Ovary (tissue), 9 donors: ENCODE results near the gene TRMU. TPM values are rescaled to one million over a fixed set of nuclear protein-coding genes. Genes with fewer than 3 reads are reported as not detected.

Experiments used
- DNase-seq, 5 donors: peaks; one replicate each; pipeline ENCODE4 v3.0.0-alpha.2; 2019 to 2020
- H3K27ac ChIP-seq, 2 donors: fragments of 200-600 bp; one replicate each; pipeline versions ENCODE4 v1.5.1 to v1.8.0; 2019 to 2022
- H3K27me3 ChIP-seq: fragments of 200-600 bp; one replicate; pipeline ENCODE4 v1.8.0; 2022
- H3K36me3 ChIP-seq: fragments of 200-600 bp; sonication (generic); one replicate; pipeline ENCODE4 v1.5.1; 2019
- H3K4me1 ChIP-seq: one replicate; pipeline ENCODE4 v1.8.1; 2013; ENCODE audit warnings: mild to moderate bottlenecking, moderate library complexity; ENCODE audit not compliant: insufficient read depth
- H3K4me3 ChIP-seq: fragments of 200-600 bp; sonication (generic); one replicate; pipeline ENCODE4 v1.5.1; 2017
- H3K9me3 ChIP-seq, 2 donors: fragments of 200-600 bp in 1 of 2; sonication (generic) in 1 of 2; one replicate each; pipeline versions ENCODE4 v1.5.1 to v1.8.1; 2013 to 2019; ENCODE audit warnings: mild to moderate bottlenecking in 1 of 2, moderate library complexity in 1 of 2
- CTCF ChIP-seq, 3 donors: fragments of 450-650 bp in 2 of 3; fragments of 200-600 bp in 1 of 3; IDR thresholded peaks; one replicate each; pipeline versions ENCODE4 v1.5.1 to v1.8.0; 2016 to 2022; ENCODE audit warnings: antibody characterized with exemption in 3 of 3, mild to moderate bottlenecking in 1 of 3
- EP300 ChIP-seq: sonication (generic); formaldehyde crosslinking; IDR thresholded peaks from one replicate; pipeline ENCODE4 v1.6.1; 2017; ENCODE audit warnings: antibody characterized with exemption
- POLR2A ChIP-seq: fragments of 450-650 bp; IDR thresholded peaks from one replicate; pipeline ENCODE4 v1.6.1; 2017; ENCODE audit warnings: antibody characterized with exemption, mild to moderate bottlenecking, moderate library complexity
- WGBS, 3 donors: extraction: QIAGEN DNeasy Blood & Tissue Kit in 1 of 3; methylation state at CpG; one replicate each; pipeline versions ENCODE4 v1.1.5 to v1.1.7; 2013 to 2017; 5-methylcytosine and 5-hydroxymethylcytosine counted together
- intact Hi-C, 4 donors: fragments of 100-400 bp; cut with DNase I; formaldehyde crosslinking; loops; one replicate each; pipeline versions ENCODE4 v1.11.0 to v1.15.1; 2022 to 2023
- polyA plus RNA-seq, 2 donors: library from polyadenylated mRNA; stranded (reverse); fragments of 200-250 nt in 1 of 2; fragments of 350-450 nt in 1 of 2; fragmentation: Illumina TruSeq in 1 of 2; extraction: RNeasy Lipid Tissue Mini Kit (QIAGEN cat#74804) in 1 of 2; gene quantifications; one replicate each; pipeline ENCODE4 v1.2.3, GENCODE V29; 2013 to 2014
- total RNA-seq, 7 donors: library from RNA; depleted of rRNA in 2 of 7; stranded (reverse); fragments of >200 nt in 2 of 7; fragmentation: NEBNext Ultra II Directional in 3 of 7; extraction: Animal tissue kit (Norgen Biotek cat#: 25700) in 3 of 7; gene quantifications; one replicate each; pipeline versions ENCODE4 v1.1.0 to v1.2.4, GENCODE V29; 2016 to 2023
- donor health status: DM: no; HTN: no; CAD: no; lungs with moderate emphysema.
- donor health status: DM: no; HTN: no; CAD: no.
- donor health status: Bipolar disorder and iron deficiency.
- donor health status: DM: yes; HTN: yes; CAD: no.
- donor health status: DM: no; HTN: no; CAD: no.
- donor health status: DM: yes; HTN: yes; CAD: no.

TRMU gene
- total and polyA plus RNA-seq, 9 donors, result 15.2 to 35.0 (median 30.3) TPM

- TF ChIP-seq EP300 (no peak), CTCF (IDR thresholded peaks at IDR 0.05) (no peak), POLR2A (no peak)
- WGBS, 3 donors, result 88 to 91% (median 89%) methylated on average over 19 of the region's 19 CpGs
- no peak for DNase-seq
These were observed 11.3 kb downstream of the TRMU start for GRCh38 chr22:46346680-46347405.

GRCh38 chr22:46347646-46348045, 12.1 kb downstream of the TRMU start:
- Histone ChIP-seq H3K4me1 (no peaks in the 10 kb centered on the region), H3K27ac (no peak overlapping the region), H3K4me3 (no peak overlapping the region), H3K27me3 (no peaks in the 10 kb centered on the region), H3K9me3 (no peaks in the 10 kb centered on the region), H3K36me3 (no peaks in the 10 kb centered on the region)
- DNase-seq, result peak in 1 of 5 donors; percentile 13
- intact Hi-C loops, result no loop called here
- 86 to 90% (median 88%) methylated on average over 12 of the region's 12 CpGs for WGBS, 3 donors
- TF ChIP-seq EP300 (no peak), CTCF (IDR thresholded peaks at IDR 0.05) (no peak), POLR2A (no peak)

More at GRCh38 chr22:46346680-46347405, 11.3 kb downstream of the TRMU start:
- no peaks in the 10 kb centered on the region for H3K9me3 ChIP-seq
- no peaks in the 10 kb centered on the region for H3K4me1 ChIP-seq
- H3K27ac ChIP-seq, result no peak overlapping the region
- no peaks in the 10 kb centered on the region for H3K36me3 ChIP-seq
- no peak overlapping the region for H3K4me3 ChIP-seq
- intact Hi-C loops, result no loop called here
- no peaks in the 10 kb centered on the region for H3K27me3 ChIP-seq

GRCh38 chr22:46348099-46348695, 12.7 kb downstream of the TRMU start:
- Histone ChIP-seq H3K27ac (no peak overlapping the region), H3K9me3 (no peaks in the 10 kb centered on the region), H3K4me3 (no peak overlapping the region), H3K27me3 (no peaks in the 10 kb centered on the region), H3K4me1 (no peaks in the 10 kb centered on the region), H3K36me3 (no peaks in the 10 kb centered on the region)
- 43 to 72% (median 45%) methylated on average over 15 of the region's 15 CpGs for WGBS, 3 donors
- intact Hi-C loops, result no loop called here
- TF ChIP-seq POLR2A (no peak), CTCF (IDR thresholded peaks at IDR 0.05) (no peak), EP300 (no peak)
- DNase-seq, result no peak

- Histone ChIP-seq H3K9me3 (no peaks in the 10 kb centered on the region), H3K27ac (no peak overlapping the region), H3K4me1 (no peaks in the 10 kb centered on the region), H3K27me3 (no peaks in the 10 kb centered on the region), H3K36me3 (no peaks in the 10 kb centered on the region), H3K4me3 (no peak overlapping the region)
- TF ChIP-seq EP300 (no peak), POLR2A (no peak), CTCF (IDR thresholded peaks at IDR 0.05) (no peak)
- intact Hi-C loops, result no loop called here
- DNase-seq, result no peak
- 67 to 80% (median 68%) methylated on average over 18 of the region's 18 CpGs for WGBS, 3 donors
These were observed 13.7 kb downstream of the TRMU start for GRCh38 chr22:46349238-46349637.
